Activated CD4-positive, alpha-beta T cell treated with anti-CD3 and anti-CD28 coated beads, Interleukin-2, amount 50 U/mL, for 48 hours (primary cell): Measurements from ENCODE around the gene TNFAIP1.

Experiments used
- DNase-seq, 2 experiments: peaks; one replicate each; pipeline ENCODE4 v3.0.0-alpha.2; 2020

Gene TNFAIP1

DNA sequence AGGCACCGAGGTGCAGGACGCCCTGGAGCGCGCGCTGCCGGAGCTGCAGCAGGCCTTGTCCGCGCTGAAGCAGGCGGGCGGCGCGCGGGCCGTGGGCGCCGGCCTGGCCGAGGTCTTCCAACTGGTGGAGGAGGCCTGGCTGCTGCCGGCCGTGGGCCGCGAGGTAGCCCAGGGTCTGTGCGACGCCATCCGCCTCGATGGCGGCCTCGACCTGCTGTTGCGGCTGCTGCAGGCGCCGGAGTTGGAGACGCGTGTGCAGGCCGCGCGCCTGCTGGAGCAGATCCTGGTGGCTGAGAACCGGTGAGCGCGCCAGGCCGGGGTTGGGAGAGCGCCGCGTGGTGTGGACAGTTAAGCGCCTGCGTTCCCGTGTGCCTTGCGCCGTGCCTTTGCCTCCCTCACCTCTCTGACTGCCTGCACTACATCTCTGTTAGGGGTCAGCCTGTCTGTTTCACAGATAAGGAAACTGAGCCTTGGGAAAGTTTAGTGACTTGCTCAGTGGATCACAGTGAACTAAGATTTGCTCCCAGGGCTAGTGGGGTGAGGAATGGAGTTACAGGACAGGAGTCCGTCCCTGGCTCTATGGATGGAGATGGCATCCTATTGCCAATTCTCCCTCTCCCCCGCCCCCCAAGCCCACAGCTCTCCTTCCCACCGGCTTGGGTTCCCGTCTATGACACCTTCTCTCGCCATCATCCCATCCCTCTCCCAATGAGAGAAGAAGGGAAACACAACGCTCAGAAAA is 36.8 kb downstream of the TNFAIP1 start:
- peak; percentile 34 to 46 for DNase-seq

DNA sequence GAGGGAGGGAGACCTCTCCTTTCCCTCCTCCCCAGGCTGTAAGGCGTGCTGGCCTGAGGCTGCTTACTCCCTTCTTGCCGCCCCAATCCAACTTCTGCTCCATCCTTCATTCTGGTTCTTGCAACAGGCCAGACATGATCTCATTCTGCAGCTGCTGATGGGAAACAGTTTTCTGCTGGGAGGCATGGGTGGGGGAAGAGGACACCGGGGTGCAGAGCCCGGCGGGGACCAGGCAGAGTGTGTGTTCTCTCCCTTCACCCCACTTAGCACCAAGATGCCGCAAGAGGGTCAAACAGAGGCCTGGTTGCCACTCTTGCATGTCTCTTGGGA is 37.3 kb downstream of the TNFAIP1 start:
- DNase-seq = no peak

DNA sequence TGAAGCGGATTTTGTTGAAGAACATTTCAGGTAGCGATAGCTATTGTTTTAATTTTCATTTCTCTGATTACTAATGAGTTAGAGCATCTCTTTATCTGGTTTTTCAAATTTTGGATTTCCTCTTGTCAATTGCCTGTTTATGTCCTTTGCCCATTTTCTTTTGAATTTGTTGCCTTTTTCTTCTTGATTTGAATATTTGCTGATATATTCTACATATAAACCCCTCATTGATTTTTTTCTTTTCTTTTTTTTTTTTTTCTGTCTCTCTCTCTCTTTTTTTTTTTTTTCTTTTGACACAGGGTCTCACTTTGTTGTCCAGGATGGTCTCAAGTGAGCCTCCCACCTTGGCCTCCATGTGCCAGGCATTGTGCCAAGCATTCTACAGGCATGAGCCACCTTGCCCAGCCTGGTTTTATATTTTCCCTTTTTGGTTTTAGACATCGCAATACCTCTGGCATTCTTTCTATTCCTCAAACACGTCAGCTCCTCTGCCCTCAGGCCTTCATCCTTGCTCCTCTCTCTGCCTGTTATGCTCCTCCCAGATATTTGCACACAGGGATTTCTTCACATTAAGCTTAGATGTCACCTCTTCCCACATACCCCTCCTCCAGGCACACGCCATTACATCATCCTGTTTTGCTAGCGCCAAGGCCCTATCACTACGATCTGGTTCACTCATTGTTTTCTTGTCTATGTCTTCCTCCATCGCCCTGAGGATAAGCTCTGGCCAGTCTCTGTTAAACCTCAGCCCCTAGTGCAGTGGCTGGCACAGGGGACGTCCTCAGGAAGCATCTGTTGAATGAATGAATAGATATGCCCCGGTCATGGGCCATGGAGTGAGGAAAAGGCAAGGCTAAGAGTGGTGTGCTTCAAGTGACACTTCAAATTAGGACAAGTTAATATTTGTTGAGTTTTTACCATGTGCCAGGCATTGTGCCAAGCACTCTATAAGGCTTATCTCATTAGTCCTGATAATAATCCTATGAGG is 44.5 kb downstream of the TNFAIP1 start:
- DNase-seq = no peak

DNA sequence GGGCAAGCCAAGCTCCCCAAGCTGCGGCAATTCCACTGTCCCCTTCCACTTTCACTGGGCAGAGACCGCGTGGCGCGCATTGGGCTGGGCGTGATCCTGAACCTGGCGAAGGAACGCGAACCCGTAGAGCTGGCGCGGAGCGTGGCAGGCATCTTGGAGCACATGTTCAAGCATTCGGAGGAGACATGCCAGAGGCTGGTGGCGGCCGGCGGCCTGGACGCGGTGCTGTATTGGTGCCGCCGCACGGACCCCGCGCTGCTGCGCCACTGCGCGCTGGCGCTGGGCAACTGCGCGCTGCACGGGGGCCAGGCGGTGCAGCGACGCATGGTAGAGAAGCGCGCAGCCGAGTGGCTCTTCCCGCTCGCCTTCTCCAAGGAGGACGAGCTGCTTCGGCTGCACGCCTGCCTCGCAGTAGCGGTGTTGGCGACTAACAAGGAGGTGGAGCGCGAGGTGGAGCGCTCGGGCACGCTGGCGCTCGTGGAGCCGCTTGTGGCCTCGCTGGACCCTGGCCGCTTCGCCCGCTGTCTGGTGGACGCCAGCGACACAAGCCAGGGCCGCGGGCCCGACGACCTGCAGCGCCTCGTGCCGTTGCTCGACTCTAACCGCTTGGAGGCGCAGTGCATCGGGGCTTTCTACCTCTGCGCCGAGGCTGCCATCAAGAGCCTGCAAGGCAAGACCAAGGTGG is 45.7 kb downstream of the TNFAIP1 start:
- peak; percentile 31 to 46 for DNase-seq

DNA sequence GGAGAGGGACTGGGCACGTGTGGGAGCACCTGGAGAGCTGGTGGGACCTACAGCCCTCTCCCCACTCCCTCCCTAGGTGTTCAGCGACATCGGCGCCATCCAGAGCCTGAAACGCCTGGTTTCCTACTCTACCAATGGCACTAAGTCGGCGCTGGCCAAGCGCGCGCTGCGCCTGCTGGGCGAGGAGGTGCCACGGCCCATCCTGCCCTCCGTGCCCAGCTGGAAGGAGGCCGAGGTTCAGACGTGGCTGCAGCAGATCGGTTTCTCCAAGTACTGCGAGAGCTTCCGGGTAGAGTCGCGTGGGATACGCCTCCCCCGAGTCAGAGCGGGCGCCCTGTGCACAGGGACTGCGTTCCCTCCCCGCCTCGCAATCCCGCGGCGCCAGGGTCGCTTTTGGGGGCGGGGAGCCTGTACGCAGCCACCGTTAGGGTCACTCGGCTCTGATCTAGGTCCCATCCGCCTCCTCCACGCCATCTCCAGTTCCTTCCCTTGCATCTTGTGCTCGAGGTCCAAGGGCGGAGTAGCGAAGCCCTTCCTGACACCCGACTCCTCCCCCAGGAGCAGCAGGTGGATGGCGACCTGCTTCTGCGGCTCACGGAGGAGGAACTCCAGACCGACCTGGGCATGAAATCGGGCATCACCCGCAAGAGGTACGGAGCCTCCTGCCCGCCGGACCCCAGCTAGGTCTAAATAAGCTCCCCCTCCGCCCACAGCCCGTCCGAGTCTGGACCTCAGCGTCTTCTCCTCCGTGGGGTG is 48.9 kb downstream of the TNFAIP1 start:
- DNase-seq = peak; percentile 67 to 77

DNA sequence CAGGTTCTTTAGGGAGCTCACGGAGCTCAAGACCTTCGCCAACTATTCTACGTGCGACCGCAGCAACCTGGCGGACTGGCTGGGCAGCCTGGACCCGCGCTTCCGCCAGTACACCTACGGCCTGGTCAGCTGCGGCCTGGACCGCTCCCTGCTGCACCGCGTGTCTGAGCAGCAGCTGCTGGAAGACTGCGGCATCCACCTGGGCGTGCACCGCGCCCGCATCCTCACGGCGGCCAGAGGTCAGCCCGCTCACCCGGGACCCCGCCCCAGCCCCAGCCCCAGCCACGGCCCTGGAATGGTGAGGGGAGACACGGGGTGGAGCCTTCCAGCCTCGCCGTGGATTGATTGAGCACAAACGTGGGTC is 49.5 kb downstream of the TNFAIP1 start:
- DNase-seq = peak in 1 of 2 experiments; percentile 32

DNA sequence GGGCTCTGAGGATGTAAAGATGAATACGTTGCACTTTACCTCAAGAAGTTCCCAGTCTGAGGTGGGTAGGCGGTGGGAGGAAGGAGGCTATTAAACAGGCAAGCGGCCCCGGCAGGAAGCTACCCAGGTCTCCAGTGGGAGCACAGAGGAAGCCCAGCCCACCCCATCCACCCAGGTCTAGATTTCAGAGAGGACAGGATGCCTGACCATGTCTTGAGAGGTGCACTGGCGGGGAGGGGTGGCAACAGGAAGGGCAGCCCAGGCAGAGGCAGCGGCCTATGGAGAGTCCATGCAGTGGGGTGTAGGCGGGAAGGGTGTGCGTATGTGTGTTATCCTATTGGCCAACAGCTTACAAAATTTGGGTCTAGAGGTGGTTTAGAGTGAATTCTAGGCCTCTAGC is 49.8 kb downstream of the TNFAIP1 start:
- DNase-seq = peak in 1 of 2 experiments; percentile 38

DNA sequence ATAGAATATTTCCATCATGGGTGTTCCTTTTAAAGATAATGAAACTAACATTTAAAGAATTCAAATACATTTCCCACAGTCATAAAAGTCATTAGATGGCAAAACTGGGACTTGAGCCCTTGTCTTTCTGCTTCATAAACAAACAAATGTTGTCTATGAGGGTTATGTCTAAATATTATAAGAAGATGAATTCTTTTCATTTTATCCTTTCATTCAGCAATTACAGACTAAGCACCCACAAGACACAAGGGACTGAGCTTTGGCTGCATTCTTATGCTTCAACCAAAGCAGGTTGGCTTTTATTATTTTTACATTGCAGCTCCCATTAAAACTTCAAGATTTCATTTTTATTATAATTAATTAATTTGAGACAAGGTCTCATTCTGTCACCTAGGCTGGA is 50.8 kb downstream of the TNFAIP1 start:
- no peak for DNase-seq

DNA sequence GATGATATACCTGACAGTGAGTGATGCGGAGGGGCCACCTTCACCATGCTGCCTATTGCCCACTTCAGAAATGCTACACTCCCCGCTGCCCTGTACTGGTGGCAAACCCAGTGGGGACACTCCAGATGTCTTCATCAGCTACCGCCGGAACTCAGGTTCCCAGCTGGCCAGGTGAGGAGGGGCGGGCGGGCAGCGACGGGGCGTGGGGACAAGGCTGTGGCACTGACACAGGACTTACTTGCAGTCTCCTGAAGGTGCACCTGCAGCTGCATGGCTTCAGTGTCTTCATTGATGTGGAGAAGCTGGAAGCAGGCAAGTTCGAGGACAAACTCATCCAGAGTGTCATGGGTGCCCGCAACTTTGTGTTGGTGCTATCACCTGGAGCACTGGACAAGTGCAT is 52.5 kb downstream of the TNFAIP1 start:
- DNase-seq = no peak

DNA sequence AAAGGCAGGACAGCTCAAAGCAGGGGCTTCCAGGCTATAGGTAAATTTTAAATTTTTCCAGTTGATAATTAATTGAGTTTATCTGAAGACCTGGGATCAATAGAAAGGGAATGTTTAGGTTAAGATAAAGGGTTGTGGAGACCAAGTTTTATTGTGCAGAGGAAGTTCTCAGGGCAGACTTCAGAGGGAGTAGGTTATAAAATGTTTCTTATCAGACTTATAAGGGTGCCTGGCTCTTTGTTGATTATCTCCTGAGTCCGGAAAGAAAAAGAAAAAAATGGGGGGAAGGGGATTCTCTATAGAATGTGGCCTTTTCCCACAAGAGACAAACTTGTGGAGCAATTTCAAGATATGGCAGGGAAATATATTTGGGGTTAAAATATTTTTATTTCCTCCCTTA is 54.6 kb downstream of the TNFAIP1 start:
- no peak for DNase-seq

DNA sequence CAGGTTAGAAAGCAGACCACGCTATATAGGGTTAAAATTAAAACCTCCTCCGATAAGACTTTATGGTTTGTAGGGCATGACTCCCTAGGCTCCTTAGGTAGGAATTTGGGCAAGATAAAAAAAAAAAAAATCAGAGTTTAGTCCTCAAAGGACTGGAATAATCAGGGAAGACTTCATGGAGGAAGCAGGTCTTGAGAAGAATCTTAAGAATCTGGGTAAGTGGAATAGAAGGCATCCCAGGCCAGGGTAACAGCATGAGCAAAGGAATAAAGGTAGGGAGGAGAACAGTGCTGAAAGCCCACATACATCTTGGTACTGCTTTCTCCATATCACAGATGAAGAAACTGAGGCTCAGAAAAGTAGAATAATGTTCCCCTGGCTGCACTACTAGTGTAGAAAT is 55.0 kb downstream of the TNFAIP1 start:
- DNase-seq = no peak

DNA sequence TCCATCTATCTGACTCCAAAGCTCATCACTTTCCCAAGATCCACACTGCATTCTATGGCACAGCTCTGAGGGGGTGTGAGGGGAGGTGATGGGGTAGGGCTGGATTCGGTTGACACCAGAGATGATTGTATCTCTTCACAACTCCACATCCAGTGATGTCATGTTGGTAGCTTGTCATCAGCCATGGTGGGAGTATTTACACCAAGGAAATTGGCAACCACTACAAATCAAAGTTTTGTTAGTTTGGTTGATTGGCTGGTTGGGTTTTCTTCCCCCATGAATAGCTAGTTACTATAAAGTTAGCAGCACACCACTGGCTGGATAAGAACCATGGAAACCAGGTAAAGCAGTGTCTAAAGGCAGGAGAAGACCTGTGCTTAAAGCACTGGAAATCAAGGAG is 55.4 kb downstream of the TNFAIP1 start:
- DNase-seq = no peak

DNA sequence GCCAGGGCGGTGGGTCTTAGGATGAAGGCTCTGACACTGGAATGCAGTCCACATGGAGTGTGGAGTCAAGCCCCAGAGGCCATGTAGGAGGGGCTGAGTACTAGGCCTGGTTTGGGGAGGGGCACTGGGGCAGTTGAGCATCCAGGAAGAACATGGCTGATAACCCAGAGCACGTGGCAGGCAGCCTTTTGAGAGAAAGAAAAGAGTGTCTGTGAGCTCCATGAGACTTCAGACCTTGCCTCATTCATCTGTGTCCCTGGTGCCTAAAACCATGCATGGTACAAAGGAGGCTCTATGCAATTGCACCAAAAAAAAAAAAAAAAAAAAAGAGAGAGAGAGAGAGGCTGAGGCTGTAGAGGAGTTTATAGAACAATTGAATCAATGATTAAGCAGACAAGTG is 55.8 kb downstream of the TNFAIP1 start:
- no peak for DNase-seq

DNA sequence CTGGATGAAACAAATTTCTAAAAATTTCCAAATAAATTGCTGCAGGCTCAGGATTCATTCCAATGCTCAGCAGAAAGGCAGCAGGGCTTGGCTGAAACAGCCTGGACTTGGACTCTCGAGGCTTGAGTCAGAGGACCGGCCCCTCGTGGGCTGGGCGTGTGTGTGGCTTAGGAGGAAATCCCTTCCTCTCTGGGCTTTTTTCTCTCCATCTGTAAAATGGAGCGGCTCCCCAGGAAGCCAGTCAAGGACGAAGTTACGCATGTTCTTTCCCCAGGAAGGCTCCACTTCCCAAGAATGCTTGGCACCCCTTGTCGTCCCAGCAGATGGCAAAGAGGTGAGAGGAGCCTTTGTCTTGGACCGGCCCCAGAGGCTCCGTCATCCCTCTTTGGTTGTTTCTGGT is 56.9 kb downstream of the TNFAIP1 start:
- DNase-seq = no peak

DNA sequence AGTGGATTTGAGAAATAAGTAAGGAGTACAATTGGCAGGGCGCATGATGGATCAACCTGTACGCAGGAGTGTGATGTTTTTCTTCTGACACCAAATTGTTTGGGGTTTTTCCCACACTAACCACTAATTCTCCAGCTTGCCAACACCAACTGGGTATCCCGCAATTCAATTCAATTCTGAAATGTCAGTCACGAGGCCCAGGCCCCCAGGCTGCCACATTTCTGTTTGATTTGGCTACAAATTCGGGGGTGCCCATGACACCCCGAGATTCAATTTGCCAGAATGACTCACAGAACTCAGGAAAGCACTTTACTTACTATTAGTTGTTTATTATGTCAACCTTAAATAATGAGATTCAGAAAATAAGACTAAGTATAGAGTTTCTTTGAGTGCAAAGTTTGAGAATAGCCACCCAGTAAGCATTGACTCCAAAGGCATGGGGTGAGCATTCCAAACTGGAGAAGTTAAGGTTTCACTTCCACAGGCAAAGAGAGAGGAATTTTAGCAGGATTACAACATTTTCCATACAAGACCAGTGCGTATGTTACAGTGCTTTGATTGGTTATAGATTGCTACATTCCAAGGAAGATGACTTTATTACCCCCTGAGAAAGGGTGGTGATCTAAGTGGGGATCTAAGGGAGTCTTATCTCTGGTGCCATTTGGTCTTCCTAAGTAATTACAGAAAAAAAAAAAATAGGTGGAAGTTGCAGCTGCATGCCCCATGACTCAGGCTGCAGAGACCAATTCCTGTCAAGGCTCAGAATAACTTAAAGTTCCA is 59.0 kb downstream of the TNFAIP1 start:
- no peak for DNase-seq

DNA sequence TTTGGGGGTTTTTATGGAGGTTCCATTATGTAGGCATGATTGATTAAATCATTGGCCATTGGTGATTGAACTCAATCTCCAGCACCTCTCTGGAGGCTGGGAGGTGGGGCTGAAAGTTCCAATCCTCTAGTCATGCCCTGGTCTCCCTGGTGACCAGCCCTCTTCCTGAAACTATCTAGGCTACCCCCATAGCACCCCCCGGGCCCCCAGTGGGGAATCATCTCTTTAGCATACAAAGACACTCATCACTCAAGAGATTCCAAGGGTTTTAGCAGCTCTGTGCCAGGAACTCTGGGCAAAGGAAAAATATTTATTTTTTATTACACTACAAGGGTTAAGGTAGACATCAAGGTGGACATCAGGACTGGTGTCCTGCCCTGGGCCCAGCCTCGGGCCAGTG is 59.9 kb downstream of the TNFAIP1 start:
- DNase-seq = no peak

DNA sequence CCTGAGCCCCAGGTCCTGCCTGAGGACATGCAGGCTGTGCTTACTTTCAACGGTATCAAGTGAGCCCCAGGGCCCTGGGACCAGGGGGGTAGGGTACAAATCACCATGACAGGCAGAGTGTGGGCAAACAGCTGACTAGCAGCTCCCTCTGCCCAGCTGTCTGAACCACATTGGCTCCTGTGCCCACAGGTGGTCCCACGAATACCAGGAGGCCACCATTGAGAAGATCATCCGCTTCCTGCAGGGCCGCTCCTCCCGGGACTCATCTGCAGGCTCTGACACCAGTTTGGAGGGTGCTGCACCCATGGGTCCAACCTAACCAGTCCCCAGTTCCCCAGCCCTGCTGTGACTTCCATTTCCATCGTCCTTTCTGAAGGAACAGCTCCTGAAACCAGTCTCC is 60.4 kb downstream of the TNFAIP1 start:
- DNase-seq = no peak
